HepG2 (cell line): Measurements from ENCODE around the gene SAMD4A.

Experiments used
- ATF7 ChIP-seq, 2 experiments: fragments of 450-650 bp in 1 of 2; sonication (generic) in 1 of 2; formaldehyde crosslinking in 1 of 2; IDR thresholded peaks; 2 replicates each; pipeline versions ENCODE4 v1.4.0 to v1.6.1; 2016 to 2020; ENCODE audit warnings: antibody characterized with exemption in 1 of 2, mild to moderate bottlenecking in 1 of 2, missing genetic modification reagents in 1 of 2
- CTCF ChIP-seq: sonication (generic); formaldehyde crosslinking; IDR thresholded peaks from 2 replicates; pipeline ENCODE4 v1.5.0; 2020; ENCODE audit warnings: mild to moderate bottlenecking, missing genetic modification reagents, moderate library complexity
- FOSL1 ChIP-seq: sonication (generic); formaldehyde crosslinking; IDR thresholded peaks from 2 replicates; pipeline ENCODE4 v1.9.0; 2021; ENCODE audit warnings: missing genetic modification reagents, borderline replicate concordance
- FOXA1 ChIP-seq, 2 experiments: fragments of 450-650 bp in 1 of 2; sonication (generic) in 1 of 2; formaldehyde crosslinking in 1 of 2; IDR thresholded peaks; 2 replicates each; pipeline versions ENCODE4 v1.4.0 to v1.6.1; 2016 to 2020; ENCODE audit warnings: missing genetic modification reagents in 1 of 2
- HOXA9 ChIP-seq: sonication (generic); formaldehyde crosslinking; IDR thresholded peaks from 2 replicates; pipeline ENCODE4 v1.8.1; 2022; ENCODE audit warnings: missing genetic modification reagents, mild to moderate bottlenecking, moderate library complexity, borderline replicate concordance
- JUNB ChIP-seq: sonication (generic); formaldehyde crosslinking; IDR thresholded peaks from 2 replicates; pipeline ENCODE4 v1.8.0; 2022; ENCODE audit warnings: missing genetic modification reagents, mild to moderate bottlenecking, borderline replicate concordance
- NR2C2 ChIP-seq: sonication (generic); formaldehyde crosslinking; IDR thresholded peaks from 2 replicates; pipeline ENCODE4 v1.4.0; 2020; ENCODE audit warnings: missing genetic modification reagents, mild to moderate bottlenecking, moderate library complexity, borderline replicate concordance
- PTBP1 ChIP-seq: fragments of 200-400 bp; formaldehyde crosslinking; IDR thresholded peaks from 2 replicates; pipeline ENCODE4 v1.6.1; 2018; ENCODE audit warnings: low read length, low read depth; ENCODE audit not compliant: poor library complexity, severe bottlenecking
- SP140L ChIP-seq: sonication (generic); formaldehyde crosslinking; IDR thresholded peaks from 2 replicates; pipeline ENCODE4 v1.4.0; 2020; ENCODE audit warnings: missing genetic modification reagents, borderline replicate concordance
- ZFX ChIP-seq: sonication (generic); formaldehyde crosslinking; IDR thresholded peaks from 2 replicates; pipeline ENCODE4 v1.4.0; 2020; ENCODE audit warnings: mild to moderate bottlenecking, low read depth, missing genetic modification reagents, moderate library complexity
- TF ChIP-seq, protein P1 (sequence below), 2 experiments: sonication (generic) in 1 of 2; formaldehyde crosslinking in 1 of 2; IDR thresholded peaks; 2 replicates each; pipeline versions ENCODE4 v1.5.1 to v1.6.1; 2011 to 2020; ENCODE audit warnings: borderline replicate concordance in 1 of 2, low read depth in 1 of 2, low read length in 1 of 2, mild to moderate bottlenecking in 1 of 2, missing genetic modification reagents in 1 of 2, moderate library complexity in 1 of 2

DNA sequence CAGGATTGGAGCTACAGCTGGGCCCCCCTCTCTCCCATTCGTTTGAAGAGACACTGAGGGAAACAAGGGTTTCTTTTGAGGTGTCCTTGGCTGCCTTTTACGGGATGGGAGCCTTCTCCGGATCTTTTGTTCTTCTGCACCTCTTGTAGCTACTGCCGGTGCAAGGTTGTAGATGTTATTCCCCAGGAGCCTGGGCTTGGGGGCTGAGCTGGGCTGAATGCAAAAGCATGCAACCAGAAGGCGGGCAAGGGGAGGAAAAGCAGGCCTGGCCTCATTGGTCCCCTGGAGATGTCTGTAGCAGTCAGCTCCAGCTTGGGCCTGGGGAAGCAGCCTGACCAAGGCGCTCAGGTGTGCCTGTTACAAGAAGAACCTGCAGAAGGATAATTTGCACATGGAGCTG, 225.4 kb downstream of the SAMD4A start:
- no peak for TF ChIP-seq FOXA1 (IDR thresholded peaks at IDR 0.05)
- no peak for TF ChIP-seq FOXA1 (CRISPR knock-in tag; IDR thresholded peaks at IDR 0.05)
- no peak for TF ChIP-seq SP140L (CRISPR knock-in tag)
- no peak for TF ChIP-seq ZFX (CRISPR knock-in tag)
- no peak for TF ChIP-seq JUNB (CRISPR knock-in tag)
- TF ChIP-seq CTCF (CRISPR knock-in tag): no peak
- TF ChIP-seq FOSL1 (CRISPR knock-in tag): no peak
- no peak for TF ChIP-seq NR2C2 (CRISPR knock-in tag)
- no peak for TF ChIP-seq PTBP1
- no peak for TF ChIP-seq HOXA9 (CRISPR knock-in tag)
- TF ChIP-seq, protein P1, sequence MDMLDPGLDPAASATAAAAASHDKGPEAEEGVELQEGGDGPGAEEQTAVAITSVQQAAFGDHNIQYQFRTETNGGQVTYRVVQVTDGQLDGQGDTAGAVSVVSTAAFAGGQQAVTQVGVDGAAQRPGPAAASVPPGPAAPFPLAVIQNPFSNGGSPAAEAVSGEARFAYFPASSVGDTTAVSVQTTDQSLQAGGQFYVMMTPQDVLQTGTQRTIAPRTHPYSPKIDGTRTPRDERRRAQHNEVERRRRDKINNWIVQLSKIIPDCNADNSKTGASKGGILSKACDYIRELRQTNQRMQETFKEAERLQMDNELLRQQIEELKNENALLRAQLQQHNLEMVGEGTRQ (IDR thresholded peaks at IDR 0.05; ENCODE audit: low read depth, low read length): no peak
- TF ChIP-seq, protein P1 (CRISPR knock-in tag; IDR thresholded peaks at IDR 0.05; ENCODE audit: borderline replicate concordance): no peak
- no peak for TF ChIP-seq ATF7 (IDR thresholded peaks at IDR 0.05)
- TF ChIP-seq ATF7 (CRISPR knock-in tag; IDR thresholded peaks at IDR 0.05): no peak
